Suprapubic skin (tissue), 4 donors: Measurements from ENCODE around the gene KCNK3. TPM values are rescaled to one million over a fixed set of nuclear protein-coding genes. Genes with fewer than 3 reads are reported as not detected.

ENCODE experiments used
- DNase-seq, 2 donors: peaks; one replicate each; pipeline ENCODE4 v3.0.0-alpha.2; 2019; ENCODE audit warnings: low spot score in 2 of 2
- H3K27ac ChIP-seq: fragments of 200-600 bp; sonication (generic); one replicate; pipeline ENCODE4 v1.5.1; 2019
- H3K27me3 ChIP-seq: fragments of 200-600 bp; sonication (generic); one replicate; pipeline ENCODE4 v1.5.1; 2019
- H3K36me3 ChIP-seq: fragments of 200-600 bp; sonication (generic); one replicate; pipeline ENCODE4 v1.5.1; 2019
- H3K4me1 ChIP-seq: fragments of 200-600 bp; sonication (generic); one replicate; pipeline ENCODE4 v1.5.1; 2019
- H3K4me3 ChIP-seq: fragments of 200-600 bp; sonication (generic); one replicate; pipeline ENCODE4 v1.5.1; 2019; ENCODE audit warnings: mild to moderate bottlenecking
- H3K9me3 ChIP-seq: fragments of 200-600 bp; sonication (generic); one replicate; pipeline ENCODE4 v1.5.1; 2019
- EP300 ChIP-seq: sonication (generic); formaldehyde crosslinking; IDR thresholded peaks from one replicate; pipeline ENCODE4 v1.6.1; 2017; ENCODE audit warnings: antibody characterized with exemption
- POLR2A ChIP-seq, 2 donors: fragments of 450-650 bp; IDR thresholded peaks; one replicate each; pipeline ENCODE4 v1.6.1; 2017; ENCODE audit warnings: antibody characterized with exemption in 2 of 2, mild to moderate bottlenecking in 2 of 2, moderate library complexity in 2 of 2
- POLR2AphosphoS5 ChIP-seq, 3 donors: sonication (generic); formaldehyde crosslinking; IDR thresholded peaks; one replicate each; pipeline ENCODE4 v1.6.1; 2017; ENCODE audit warnings: antibody characterized with exemption in 3 of 3
- WGBS: methylation state at CpG from one replicate; pipeline ENCODE4 v1.1.5; 2018; 5-methylcytosine and 5-hydroxymethylcytosine counted together
- total RNA-seq, 4 donors: library from RNA; depleted of rRNA; stranded (reverse); fragments of >200 nt; gene quantifications; one replicate each; pipeline ENCODE4 v1.1.0, GENCODE V29; 2016
- TF ChIP-seq, protein P1 (sequence below), 2 donors: fragments of 200-600 bp in 1 of 2; fragments of 450-650 bp in 1 of 2; sonication (generic) in 1 of 2; IDR thresholded peaks; one replicate each; pipeline ENCODE4 v1.5.1; 2016 to 2019; ENCODE audit warnings: antibody characterized with exemption in 2 of 2, mild to moderate bottlenecking in 1 of 2, moderate library complexity in 1 of 2

KCNK3 gene
- total RNA-seq, 4 donors from 2014 or later: 0.83 to 1.2 (median 1.1) TPM; not detected in 1

- Histone ChIP-seq H3K27me3 (peaks cover 60% of the 10 kb centered on the region), H3K27ac (no peak overlapping the region)
These were observed 1.4 kb upstream of the KCNK3 start for GRCh38 chr2:26691161-26691560.

DNA sequence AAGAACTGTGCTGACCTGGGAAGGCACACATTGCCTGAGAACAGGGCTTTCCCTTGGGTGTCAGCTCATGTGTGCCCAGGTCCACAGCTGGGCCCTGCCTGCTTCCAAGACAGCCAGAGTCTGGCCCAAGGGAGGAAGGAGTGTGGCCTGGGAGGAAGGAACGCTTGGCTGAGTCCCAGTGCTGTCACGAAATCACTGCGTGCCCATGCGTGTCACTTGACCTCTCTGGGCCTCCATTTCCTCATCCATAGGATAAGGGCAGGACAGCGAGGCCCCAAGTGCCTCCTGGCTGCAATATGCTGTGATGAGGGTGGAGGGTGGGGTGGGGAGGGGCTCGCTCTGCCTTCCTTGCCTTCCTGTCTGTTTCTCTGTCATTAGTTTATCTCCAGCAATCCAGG lies 642 bp upstream of the KCNK3 start:
- DNase-seq: no peak
- WGBS: 18% methylated on average over 6 of the region's 6 CpGs
- H3K27me3 ChIP-seq: peaks cover 61% of the 10 kb centered on the region
- no peaks in the 10 kb centered on the region for H3K9me3 ChIP-seq
- no peaks in the 10 kb centered on the region for H3K36me3 ChIP-seq
- H3K4me1 ChIP-seq: peaks cover 15% of the 10 kb centered on the region
- TF ChIP-seq EP300: no peak
- no peak overlapping the region for H3K27ac ChIP-seq
- peak overlapping the region; percentile 48 for H3K4me3 ChIP-seq

More at GRCh38 chr2:26691161-26691560, 1.4 kb upstream of the KCNK3 start:
- TF ChIP-seq, protein P1, sequence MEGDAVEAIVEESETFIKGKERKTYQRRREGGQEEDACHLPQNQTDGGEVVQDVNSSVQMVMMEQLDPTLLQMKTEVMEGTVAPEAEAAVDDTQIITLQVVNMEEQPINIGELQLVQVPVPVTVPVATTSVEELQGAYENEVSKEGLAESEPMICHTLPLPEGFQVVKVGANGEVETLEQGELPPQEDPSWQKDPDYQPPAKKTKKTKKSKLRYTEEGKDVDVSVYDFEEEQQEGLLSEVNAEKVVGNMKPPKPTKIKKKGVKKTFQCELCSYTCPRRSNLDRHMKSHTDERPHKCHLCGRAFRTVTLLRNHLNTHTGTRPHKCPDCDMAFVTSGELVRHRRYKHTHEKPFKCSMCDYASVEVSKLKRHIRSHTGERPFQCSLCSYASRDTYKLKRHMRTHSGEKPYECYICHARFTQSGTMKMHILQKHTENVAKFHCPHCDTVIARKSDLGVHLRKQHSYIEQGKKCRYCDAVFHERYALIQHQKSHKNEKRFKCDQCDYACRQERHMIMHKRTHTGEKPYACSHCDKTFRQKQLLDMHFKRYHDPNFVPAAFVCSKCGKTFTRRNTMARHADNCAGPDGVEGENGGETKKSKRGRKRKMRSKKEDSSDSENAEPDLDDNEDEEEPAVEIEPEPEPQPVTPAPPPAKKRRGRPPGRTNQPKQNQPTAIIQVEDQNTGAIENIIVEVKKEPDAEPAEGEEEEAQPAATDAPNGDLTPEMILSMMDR (IDR thresholded peaks at IDR 0.05): no peak
- no peak for TF ChIP-seq POLR2A (IDR thresholded peaks at IDR 0.05)
- TF ChIP-seq POLR2AphosphoS5 (IDR thresholded peaks at IDR 0.05): no peak
- TF ChIP-seq EP300: no peak
- no peaks in the 10 kb centered on the region for H3K36me3 ChIP-seq
- no peaks in the 10 kb centered on the region for H3K9me3 ChIP-seq
- 59% methylated on average over 3 of the region's 3 CpGs for WGBS
- no peak for DNase-seq
- H3K4me1 ChIP-seq: peaks cover 15% of the 10 kb centered on the region
- H3K4me3 ChIP-seq: no peak overlapping the region

DNA sequence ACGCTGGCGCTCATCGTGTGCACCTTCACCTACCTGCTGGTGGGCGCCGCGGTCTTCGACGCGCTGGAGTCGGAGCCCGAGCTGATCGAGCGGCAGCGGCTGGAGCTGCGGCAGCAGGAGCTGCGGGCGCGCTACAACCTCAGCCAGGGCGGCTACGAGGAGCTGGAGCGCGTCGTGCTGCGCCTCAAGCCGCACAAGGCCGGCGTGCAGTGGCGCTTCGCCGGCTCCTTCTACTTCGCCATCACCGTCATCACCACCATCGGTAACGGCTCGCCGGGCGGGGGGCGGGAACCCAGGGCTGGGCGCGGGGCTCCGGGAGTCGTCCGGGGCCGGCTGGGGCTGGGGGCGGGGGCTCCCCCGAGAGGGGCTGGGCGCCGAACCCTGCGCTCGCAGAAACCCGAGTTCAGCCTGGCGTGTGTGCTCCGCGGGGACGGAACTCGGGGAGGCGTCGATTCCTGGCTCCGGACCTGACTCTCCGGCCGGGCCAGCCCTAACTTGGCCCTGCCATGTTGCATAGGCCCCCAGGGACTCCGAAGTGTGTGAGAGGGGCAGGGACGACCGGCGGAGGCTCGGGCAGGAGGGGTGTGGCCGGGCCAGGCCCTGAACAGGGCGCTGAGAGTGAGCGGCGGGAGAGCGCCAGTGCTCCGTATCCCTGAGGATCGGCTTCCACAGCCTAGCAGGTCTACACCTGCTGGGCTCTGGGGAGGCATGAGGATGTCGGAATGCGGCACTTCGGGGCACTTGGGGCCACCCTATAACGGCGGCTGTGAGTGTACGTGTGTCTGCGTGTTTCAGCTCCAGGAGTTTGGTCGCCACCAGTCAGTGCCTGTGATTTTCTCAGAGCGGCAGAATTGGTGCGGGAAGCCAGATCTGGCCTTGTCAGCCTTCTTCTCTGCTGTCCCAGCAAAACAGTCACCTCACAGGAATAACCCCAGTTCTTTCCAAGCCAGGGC lies 651 bp downstream of the KCNK3 start:
- no peak overlapping the region for H3K27ac ChIP-seq
- peaks cover 73% of the 10 kb centered on the region for H3K27me3 ChIP-seq
- no peak for TF ChIP-seq POLR2A (IDR thresholded peaks at IDR 0.05)
- TF ChIP-seq, protein P1 (IDR thresholded peaks at IDR 0.05): no peak
- TF ChIP-seq POLR2AphosphoS5 (IDR thresholded peaks at IDR 0.05): no peak
- TF ChIP-seq EP300: no peak
- WGBS: 2% methylated on average over 14 of the region's 83 CpGs
- no peak for DNase-seq
- peaks cover 15% of the 10 kb centered on the region for H3K4me1 ChIP-seq
- no peaks in the 10 kb centered on the region for H3K36me3 ChIP-seq
- H3K4me3 ChIP-seq: peak overlapping the region; percentile 48
- H3K9me3 ChIP-seq: no peaks in the 10 kb centered on the region

DNA sequence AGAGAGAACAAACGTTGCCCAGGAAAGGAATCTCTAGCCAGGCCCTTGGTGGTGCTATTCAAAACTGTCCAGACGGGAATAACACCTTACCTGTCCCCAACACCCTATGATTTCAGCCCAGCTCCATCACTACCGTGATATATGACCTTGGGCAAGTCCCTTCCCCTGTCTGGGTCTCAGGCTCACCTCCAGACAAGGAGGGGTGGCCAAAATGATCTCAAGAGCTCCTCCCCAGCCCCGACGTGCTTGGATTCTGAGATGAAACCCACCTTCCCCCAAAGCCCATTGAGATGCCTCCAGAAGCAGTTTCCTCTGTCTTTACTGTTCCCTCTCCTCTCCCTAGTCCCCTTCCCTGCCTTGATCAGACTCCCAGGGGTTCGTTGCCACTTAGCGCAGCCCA lies 1.5 kb downstream of the KCNK3 start:
- Histone ChIP-seq H3K9me3 (no peaks in the 10 kb centered on the region), H3K27ac (no peak overlapping the region), H3K4me1 (peaks cover 15% of the 10 kb centered on the region), H3K36me3 (no peaks in the 10 kb centered on the region), H3K27me3 (peaks cover 75% of the 10 kb centered on the region), H3K4me3 (no peak overlapping the region)
- no peak for DNase-seq
- 65% methylated on average over 7 of the region's 7 CpGs for WGBS
- TF ChIP-seq EP300 (no peak), POLR2AphosphoS5 (IDR thresholded peaks at IDR 0.05) (no peak), POLR2A (IDR thresholded peaks at IDR 0.05) (no peak)
- TF ChIP-seq, protein P1 (IDR thresholded peaks at IDR 0.05): no peak

GRCh38 chr2:26696351-26696816 lies 3.9 kb downstream of the KCNK3 start:
- Histone ChIP-seq H3K27me3 (peaks cover 92% of the 10 kb centered on the region), H3K27ac (no peak overlapping the region), H3K9me3 (no peaks in the 10 kb centered on the region), H3K36me3 (no peaks in the 10 kb centered on the region), H3K4me1 (peaks cover 15% of the 10 kb centered on the region), H3K4me3 (no peak overlapping the region)
- no peak for DNase-seq
- 29% methylated on average over 2 of the region's 3 CpGs for WGBS
- TF ChIP-seq, protein P1 (IDR thresholded peaks at IDR 0.05): no peak
- TF ChIP-seq EP300 (no peak), POLR2A (IDR thresholded peaks at IDR 0.05) (no peak), POLR2AphosphoS5 (IDR thresholded peaks at IDR 0.05) (no peak)
